Peyer's patch (tissue), 4 donors: ENCODE measurements around the gene KCTD11. TPM values are rescaled to one million over a fixed set of nuclear protein-coding genes. Genes with fewer than 3 reads are reported as not detected.
"Not testable (repeated sequence)": the region's sequence is repeated elsewhere in the genome, so short reads cannot be mapped to it uniquely, and the experiment has no call there.

Source experiments
- DNase-seq, 3 donors: peaks; one replicate each; pipeline ENCODE4 v3.0.0-alpha.2; 2017 to 2019
- H3K27ac ChIP-seq, 4 donors: fragments of 200-600 bp; sonication (generic); one replicate each; pipeline ENCODE4 v1.5.1; 2016 to 2019
- H3K27me3 ChIP-seq, 2 donors: fragments of 200-600 bp; sonication (generic); one replicate each; pipeline ENCODE4 v1.5.1; 2019
- H3K36me3 ChIP-seq, 3 donors: fragments of 200-600 bp; sonication (generic); one replicate each; pipeline ENCODE4 v1.5.1; 2016 to 2019
- H3K4me1 ChIP-seq, 4 donors: fragments of 200-600 bp; sonication (generic); one replicate each; pipeline ENCODE4 v1.5.1; 2016 to 2019
- H3K4me3 ChIP-seq, 4 donors: fragments of 200-600 bp; sonication (generic); 1 replicate in 3 of 4; 2 replicates in 1 of 4; pipeline ENCODE4 v1.5.1; 2016 to 2019; ENCODE audit warnings: mild to moderate bottlenecking in 1 of 4
- H3K9me3 ChIP-seq, 4 donors: fragments of 200-600 bp; sonication (generic); one replicate each; pipeline ENCODE4 v1.5.1; 2016 to 2019; ENCODE audit warnings: mild to moderate bottlenecking in 1 of 4
- POLR2A ChIP-seq, 2 donors: fragments of 450-650 bp; IDR thresholded peaks; one replicate each; pipeline ENCODE4 v1.5.1; 2017; ENCODE audit warnings: antibody characterized with exemption in 2 of 2, mild to moderate bottlenecking in 2 of 2, moderate library complexity in 2 of 2
- total RNA-seq, 4 donors: library from RNA; depleted of rRNA; stranded (reverse); fragments of >200 nt; gene quantifications; one replicate each; pipeline ENCODE4 v1.1.0, GENCODE V29; 2016
- TF ChIP-seq, protein P1 (sequence below), 6 experiments: fragments of 450-650 bp in 4 of 6; fragments of 200-600 bp in 2 of 6; sonication (generic) in 1 of 6; IDR thresholded peaks; one replicate each; pipeline ENCODE4 v1.5.1; 2017 to 2019; ENCODE audit warnings: antibody characterized with exemption in 6 of 6, mild to moderate bottlenecking in 3 of 6, moderate library complexity in 1 of 6

The KCTD11 gene
- total RNA-seq, 4 donors from 2014 or later: 2.5 to 8.9 (median 7.1) TPM

DNA sequence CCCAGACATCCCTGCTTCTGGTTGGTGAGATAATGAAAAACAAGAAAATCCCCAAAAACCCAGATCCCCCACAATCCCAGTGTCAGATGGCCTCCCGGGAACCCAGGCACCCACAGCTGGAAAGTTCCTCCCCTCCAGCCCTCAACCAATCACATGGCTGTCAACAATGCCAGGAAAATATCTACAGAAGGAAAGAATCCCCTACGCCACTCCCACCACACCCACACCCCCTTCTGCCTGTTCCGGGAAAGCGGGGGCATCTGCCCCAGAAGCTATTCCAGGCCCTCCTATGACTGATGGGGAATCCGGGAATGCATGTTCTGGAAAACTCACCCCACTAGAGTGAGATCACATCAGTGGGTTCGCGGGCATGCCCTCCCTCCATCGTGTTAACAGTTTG, 4.8 kb downstream of the KCTD11 start:
- Histone ChIP-seq H3K4me1 (peaks cover 0 to 38% (median 8%) of the 10 kb centered on the region in 4 donors), H3K27ac (peak overlapping the region; percentile 9 to 46 (median 30)), H3K36me3 (no peaks in the 10 kb centered on the region), H3K27me3 (no peaks in the 10 kb centered on the region), H3K9me3 (no peaks in the 10 kb centered on the region), H3K4me3 (no peak overlapping the region)
- TF ChIP-seq, protein P1, sequence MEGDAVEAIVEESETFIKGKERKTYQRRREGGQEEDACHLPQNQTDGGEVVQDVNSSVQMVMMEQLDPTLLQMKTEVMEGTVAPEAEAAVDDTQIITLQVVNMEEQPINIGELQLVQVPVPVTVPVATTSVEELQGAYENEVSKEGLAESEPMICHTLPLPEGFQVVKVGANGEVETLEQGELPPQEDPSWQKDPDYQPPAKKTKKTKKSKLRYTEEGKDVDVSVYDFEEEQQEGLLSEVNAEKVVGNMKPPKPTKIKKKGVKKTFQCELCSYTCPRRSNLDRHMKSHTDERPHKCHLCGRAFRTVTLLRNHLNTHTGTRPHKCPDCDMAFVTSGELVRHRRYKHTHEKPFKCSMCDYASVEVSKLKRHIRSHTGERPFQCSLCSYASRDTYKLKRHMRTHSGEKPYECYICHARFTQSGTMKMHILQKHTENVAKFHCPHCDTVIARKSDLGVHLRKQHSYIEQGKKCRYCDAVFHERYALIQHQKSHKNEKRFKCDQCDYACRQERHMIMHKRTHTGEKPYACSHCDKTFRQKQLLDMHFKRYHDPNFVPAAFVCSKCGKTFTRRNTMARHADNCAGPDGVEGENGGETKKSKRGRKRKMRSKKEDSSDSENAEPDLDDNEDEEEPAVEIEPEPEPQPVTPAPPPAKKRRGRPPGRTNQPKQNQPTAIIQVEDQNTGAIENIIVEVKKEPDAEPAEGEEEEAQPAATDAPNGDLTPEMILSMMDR (IDR thresholded peaks at IDR 0.05): no peak
- no peak for TF ChIP-seq POLR2A (IDR thresholded peaks at IDR 0.05)
- no peak for DNase-seq

DNA sequence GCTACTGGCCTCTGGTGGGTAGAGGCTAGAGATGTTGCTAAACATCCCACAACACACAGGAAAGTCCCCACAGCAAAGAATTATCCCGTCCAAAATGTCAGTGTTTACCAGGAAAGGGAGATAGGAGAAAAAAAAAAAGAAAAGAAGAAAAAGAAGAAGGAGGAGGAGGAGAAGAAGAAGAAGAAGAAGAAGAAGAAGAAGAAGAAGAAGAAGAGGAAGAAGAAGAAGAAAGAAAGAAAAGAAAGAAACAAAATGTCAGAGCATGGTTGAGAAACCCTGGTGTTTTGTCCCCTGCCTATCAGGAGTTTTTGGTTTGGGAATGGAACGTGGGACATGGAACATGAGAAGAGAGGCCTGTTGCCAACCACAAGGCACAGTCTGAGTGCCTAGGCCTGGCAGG, 5.4 kb downstream of the KCTD11 start:
- no peak for DNase-seq
- no peaks in the 10 kb centered on the region for H3K36me3 ChIP-seq
- TF ChIP-seq POLR2A (IDR thresholded peaks at IDR 0.05): no peak
- TF ChIP-seq, protein P1 (IDR thresholded peaks at IDR 0.05): no peak
- no peaks in the 10 kb centered on the region for H3K9me3 ChIP-seq
- H3K4me1 ChIP-seq: peaks cover 0 to 38% (median 8%) of the 10 kb centered on the region in 4 donors
- H3K27me3 ChIP-seq: no peaks in the 10 kb centered on the region
- H3K4me3 ChIP-seq: no peak overlapping the region
- peak overlapping the region in 1 of 4 donors; percentile 16 for H3K27ac ChIP-seq

DNA sequence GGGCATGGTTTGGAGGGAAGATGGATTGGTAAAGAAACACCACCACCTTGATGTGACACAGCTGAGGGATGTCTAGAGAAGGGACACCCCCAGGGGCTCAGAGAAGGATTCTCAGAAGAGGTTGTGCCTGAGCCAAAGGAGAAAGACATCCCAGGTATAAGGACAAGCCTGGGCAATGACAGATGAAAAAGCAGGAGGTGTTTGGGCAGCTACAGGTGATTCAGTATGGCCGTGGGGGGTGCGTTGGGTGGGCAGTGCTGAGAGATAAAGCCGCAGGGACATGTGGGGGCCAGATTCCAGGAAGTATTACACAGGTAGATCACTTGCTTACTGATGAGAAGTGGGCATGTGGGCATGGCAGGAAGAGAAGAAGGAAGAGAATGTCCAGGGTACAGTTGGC, 9.9 kb downstream of the KCTD11 start:
- Histone ChIP-seq H3K4me1 (no peaks in the 10 kb centered on the region), H3K36me3 (no peaks in the 10 kb centered on the region), H3K27ac (no peak overlapping the region), H3K9me3 (no peaks in the 10 kb centered on the region), H3K27me3 (no peaks in the 10 kb centered on the region), H3K4me3 (no peak overlapping the region)
- no peak for TF ChIP-seq POLR2A (IDR thresholded peaks at IDR 0.05)
- DNase-seq: no peak

DNA sequence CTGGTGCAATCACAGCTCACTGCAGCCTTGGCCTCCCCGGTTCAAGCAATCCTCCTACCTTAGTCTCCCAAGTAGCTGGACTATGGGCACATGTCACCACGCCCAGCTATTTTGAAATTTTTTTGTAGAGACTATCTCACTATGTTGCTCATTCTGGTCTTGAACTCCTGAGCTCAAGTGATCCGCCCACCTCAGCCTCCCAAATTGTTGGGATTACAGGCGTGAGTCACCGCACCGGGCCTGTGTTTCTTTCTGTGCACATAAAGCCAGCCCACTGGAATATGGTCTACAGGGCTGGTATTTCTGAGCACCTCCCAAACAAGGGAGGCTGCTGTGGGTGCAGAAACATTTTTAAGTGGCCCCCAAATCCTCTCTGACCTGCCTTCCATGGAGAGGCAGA, 11.3 kb downstream of the KCTD11 start:
- TF ChIP-seq POLR2A (IDR thresholded peaks at IDR 0.05): no peak
- TF ChIP-seq, protein P1 (IDR thresholded peaks at IDR 0.05): no peak
- no peaks in the 10 kb centered on the region for H3K36me3 ChIP-seq
- no peak for DNase-seq
- H3K9me3 ChIP-seq: no peaks in the 10 kb centered on the region
- no peaks in the 10 kb centered on the region for H3K27me3 ChIP-seq
- no peak overlapping the region for H3K4me3 ChIP-seq
- H3K27ac ChIP-seq: no peak overlapping the region
- H3K4me1 ChIP-seq: no peaks in the 10 kb centered on the region

DNA sequence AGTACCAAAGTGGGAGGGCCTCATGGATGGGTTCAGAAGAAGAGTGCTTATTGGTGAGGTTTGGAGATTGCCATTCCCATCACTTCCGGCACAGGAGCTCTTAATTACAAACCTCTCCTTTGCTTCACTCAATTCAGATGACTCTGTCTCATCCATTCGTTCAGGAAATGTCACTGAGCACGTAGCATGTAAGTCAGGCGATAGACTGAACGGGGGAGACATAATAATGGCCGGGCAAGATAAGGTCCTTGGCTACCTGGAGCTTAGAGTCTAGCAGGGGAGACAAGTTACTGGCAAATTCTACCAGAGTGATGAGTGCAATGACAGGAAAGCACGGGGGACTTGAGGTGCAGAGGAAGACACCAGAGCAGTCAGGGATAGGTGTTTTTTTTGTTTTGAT, 14.0 kb downstream of the KCTD11 start:
- H3K27me3 ChIP-seq, H3K4me1 ChIP-seq, H3K27ac ChIP-seq, H3K36me3 ChIP-seq, DNase-seq, H3K9me3 ChIP-seq, H3K4me3 ChIP-seq: not testable (repeated sequence)

DNA sequence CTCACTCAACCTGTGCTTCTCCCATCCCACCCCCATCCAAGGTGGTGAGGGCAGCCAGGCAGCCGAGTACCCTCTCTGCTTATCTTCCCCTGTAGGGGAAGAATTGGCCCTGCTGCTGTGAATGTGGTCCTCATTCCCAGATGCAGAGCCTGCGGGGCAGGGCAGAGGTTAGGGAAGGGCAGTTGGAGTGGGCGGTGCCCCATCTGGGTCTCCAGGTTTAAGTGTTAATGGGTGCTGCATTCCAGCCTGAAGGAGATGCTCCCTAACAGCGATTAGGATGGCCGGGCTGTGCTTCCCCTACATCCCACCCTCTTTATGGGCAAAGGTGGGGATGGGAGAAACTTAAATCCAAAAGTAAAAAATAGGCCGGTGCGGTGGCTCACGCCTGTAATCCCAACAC, 15.1 kb downstream of the KCTD11 start:
- H3K27me3 ChIP-seq: no peaks in the 10 kb centered on the region
- no peaks in the 10 kb centered on the region for H3K4me1 ChIP-seq
- no peaks in the 10 kb centered on the region for H3K36me3 ChIP-seq
- no peak overlapping the region for H3K4me3 ChIP-seq
- no peak for DNase-seq
- H3K27ac ChIP-seq: no peak overlapping the region
- TF ChIP-seq POLR2A (IDR thresholded peaks at IDR 0.05): no peak
- TF ChIP-seq, protein P1 (IDR thresholded peaks at IDR 0.05): no peak
- no peaks in the 10 kb centered on the region for H3K9me3 ChIP-seq

DNA sequence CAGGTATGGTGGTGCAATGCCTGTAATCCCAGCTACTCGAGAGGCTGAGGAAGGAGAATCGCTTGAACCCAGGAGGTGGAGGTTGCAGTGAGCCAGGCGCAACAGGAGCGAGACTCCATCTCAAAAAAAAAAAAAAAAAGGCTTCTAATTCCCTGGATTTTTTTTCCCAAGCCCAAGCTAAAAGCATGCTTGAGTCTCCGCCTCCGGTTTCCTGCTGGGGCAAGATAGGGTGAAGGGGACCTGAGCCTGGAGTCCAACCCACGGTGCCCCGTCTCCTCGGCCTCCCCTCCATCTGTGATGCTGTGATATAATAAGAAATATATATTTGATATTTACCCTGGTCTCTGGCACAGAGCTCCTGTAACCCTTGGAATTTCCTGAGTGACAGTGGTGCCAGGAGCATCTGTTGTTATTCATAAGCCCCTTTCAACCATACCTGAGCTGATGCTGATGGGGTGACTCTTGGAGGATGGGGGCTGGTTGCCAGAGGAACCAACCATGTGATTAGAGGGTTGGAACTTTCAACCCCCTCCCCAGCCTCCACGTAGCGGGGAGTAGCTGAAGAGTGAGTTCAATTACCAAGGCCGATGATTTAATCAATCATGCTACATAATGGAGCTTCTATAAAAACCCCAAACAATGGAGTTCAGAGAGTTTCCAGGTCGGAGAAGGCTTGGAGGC, 16.1 kb downstream of the KCTD11 start:
- Histone ChIP-seq H3K27ac (no peak overlapping the region), H3K9me3 (no peaks in the 10 kb centered on the region), H3K27me3 (no peaks in the 10 kb centered on the region), H3K4me1 (no peaks in the 10 kb centered on the region), H3K36me3 (no peaks in the 10 kb centered on the region), H3K4me3 (no peak overlapping the region)
- no peak for TF ChIP-seq POLR2A (IDR thresholded peaks at IDR 0.05)
- TF ChIP-seq, protein P1 (IDR thresholded peaks at IDR 0.05): no peak
- DNase-seq: no peak

DNA sequence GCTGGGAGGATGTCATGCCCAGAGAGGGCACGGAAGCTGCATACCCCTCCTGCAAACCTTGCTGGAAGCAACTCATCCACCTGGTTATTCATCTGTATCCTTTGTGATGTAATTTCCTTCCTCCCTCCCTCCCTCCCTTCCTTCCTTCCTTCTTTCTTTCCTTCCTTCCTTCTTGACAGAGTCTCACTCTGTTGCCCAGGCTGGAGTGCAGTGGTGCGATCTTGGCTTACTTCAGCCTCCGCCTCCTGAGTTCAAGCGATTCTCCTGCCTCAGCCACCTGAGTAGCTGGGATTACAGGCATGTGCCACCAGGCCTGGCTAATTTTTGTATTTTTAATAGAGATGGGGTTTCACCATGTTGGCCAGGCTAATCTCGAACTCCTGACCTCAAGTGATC, 16.6 kb downstream of the KCTD11 start:
- DNase-seq, H3K4me3 ChIP-seq, H3K4me1 ChIP-seq, H3K27me3 ChIP-seq, H3K27ac ChIP-seq, H3K9me3 ChIP-seq, H3K36me3 ChIP-seq: not testable (repeated sequence)
